RWPE2 (cell line): ENCODE measurements around the gene ANKRD39.

Experiments used
- ATAC-seq: fragments of 200-7000 bp; cut with Tn5 transposase; 3 replicates; pipeline ENCODE4 v1.9.1; 2021; ENCODE audit warnings: low read depth
- DNase-seq: peaks from one replicate; pipeline ENCODE4 v3.0.0-alpha.2; 2020; ENCODE audit warnings: low spot score
- H3K27ac ChIP-seq: fragments of 450-650 bp; 2 replicates; pipeline ENCODE4 v1.5.1; 2017; ENCODE audit warnings: mild to moderate bottlenecking; ENCODE audit not compliant: poor library complexity, severe bottlenecking
- H3K27me3 ChIP-seq: fragments of 250-450 bp; sonication (Bioruptor Pico); 2 replicates; pipeline ENCODE4 v1.5.1; 2021; ENCODE audit warnings: mild to moderate bottlenecking, moderate library complexity; ENCODE audit not compliant: insufficient read depth, poor library complexity, severe bottlenecking
- H3K36me3 ChIP-seq: fragments of 250-450 bp; sonication (Bioruptor Pico); 2 replicates; pipeline ENCODE4 v1.5.1; 2020; ENCODE audit warnings: low read depth, mild to moderate bottlenecking, moderate library complexity
- H3K4me1 ChIP-seq: fragments of 250-450 bp; sonication (Bioruptor Pico); 2 replicates; pipeline ENCODE4 v1.5.1; 2021; ENCODE audit warnings: mild to moderate bottlenecking, moderate library complexity; ENCODE audit not compliant: insufficient read depth, poor library complexity, severe bottlenecking
- H3K4me3 ChIP-seq: fragments of 250-450 bp; sonication (Bioruptor Pico); 2 replicates; pipeline ENCODE4 v1.5.1; 2021; ENCODE audit warnings: mild to moderate bottlenecking, moderate library complexity; ENCODE audit not compliant: severe bottlenecking
- H3K9me3 ChIP-seq: fragments of 250-450 bp; sonication (Bioruptor Pico); 2 replicates; pipeline ENCODE4 v1.5.1; 2021; ENCODE audit warnings: mild to moderate bottlenecking, moderate library complexity; ENCODE audit not compliant: severe bottlenecking
- CTCF ChIP-seq: fragments of 450-650 bp; IDR thresholded peaks from one replicate; pipeline ENCODE4 v1.5.1; 2017; ENCODE audit warnings: mild to moderate bottlenecking, moderate library complexity; ENCODE audit not compliant: poor library complexity, severe bottlenecking

The ANKRD39 gene

GRCh38 chr2:96870626-96871255, 12.9 kb upstream of the ANKRD39 start:
- H3K4me1 ChIP-seq, result peaks cover 18% of the 10 kb centered on the region
- ATAC-seq, result no peak
- H3K4me3 ChIP-seq, result peak overlapping the region; percentile 90
- H3K27ac ChIP-seq, result no peak overlapping the region
- DNase-seq, result no peak
- no peak for TF ChIP-seq CTCF
- peaks cover 20% of the 10 kb centered on the region for H3K36me3 ChIP-seq
- H3K27me3 ChIP-seq, result no peaks in the 10 kb centered on the region
- no peaks in the 10 kb centered on the region for H3K9me3 ChIP-seq

- peak within 1 kb of the TSS; percentile 90 for H3K4me3 ChIP-seq
- H3K27me3 ChIP-seq, result no peaks in the 10 kb centered on the region
- no peak for DNase-seq
- ATAC-seq, result peak; percentile 8
- H3K36me3 ChIP-seq, result peaks cover 27% of the 10 kb centered on the region
- peak within 1 kb of the TSS; percentile 78 for H3K27ac ChIP-seq
- H3K4me1 ChIP-seq, result peaks cover 18% of the 10 kb centered on the region
- no peak for TF ChIP-seq CTCF
- no peaks in the 10 kb centered on the region for H3K9me3 ChIP-seq
Measured at GRCh38 chr2:96869822-96870625, 12.2 kb upstream of the ANKRD39 start, which contains the start of gene SEMA4C. Gene SEMA4C, minus strand, starts transcription at chr2:96870080. Its CDS starts 2,194 bp downstream, at chr2:96867886.

- Histone ChIP-seq H3K27ac (peak overlapping the region; percentile 78), H3K9me3 (no peaks in the 10 kb centered on the region), H3K4me1 (peaks cover 18% of the 10 kb centered on the region), H3K4me3 (peak overlapping the region; percentile 90), H3K27me3 (no peaks in the 10 kb centered on the region), H3K36me3 (peaks cover 33% of the 10 kb centered on the region)
- ATAC-seq, result peak; percentile 28
- no peak for DNase-seq
- TF ChIP-seq CTCF, result peak; percentile 54
Measured at GRCh38 chr2:96869281-96869821, 11.5 kb upstream of the ANKRD39 start.

GRCh38 chr2:96868555-96869280, 10.9 kb upstream of the ANKRD39 start:
- Histone ChIP-seq H3K27me3 (no peaks in the 10 kb centered on the region), H3K9me3 (no peaks in the 10 kb centered on the region), H3K4me1 (peaks cover 12% of the 10 kb centered on the region), H3K4me3 (peak overlapping the region; percentile 90), H3K27ac (peak overlapping the region; percentile 78), H3K36me3 (peaks cover 40% of the 10 kb centered on the region)
- ATAC-seq, result peak; percentile 79
- TF ChIP-seq CTCF, result peak; percentile 81
- peak; percentile 90 for DNase-seq
